Measurements from ENCODE around the gene SHC3. TPM values are rescaled to one million over a fixed set of nuclear protein-coding genes. Genes with fewer than 3 reads are reported as not detected.

Gene SHC3
- total RNA-seq, 2 experiments from 2014 or later: not detected

GRCh38 chr9:89178830-89179539, 367 bp upstream of the SHC3 start:
- Mint-ChIP-seq H3K36me3 (ENCODE audit: low read depth) (peaks cover 3% of the 10 kb centered on the region), H3K4me3 (no peak overlapping the region), H3K27me3 (peaks cover 69% of the 10 kb centered on the region), H3K4me1 (peaks cover 16% of the 10 kb centered on the region), H3K27ac (no peak overlapping the region), H3K9me3 (no peaks in the 10 kb centered on the region)
- DNase-seq: no peak
- ChIA-PET POLR2A (no interaction called here), CTCF (no interaction called here)

DNA sequence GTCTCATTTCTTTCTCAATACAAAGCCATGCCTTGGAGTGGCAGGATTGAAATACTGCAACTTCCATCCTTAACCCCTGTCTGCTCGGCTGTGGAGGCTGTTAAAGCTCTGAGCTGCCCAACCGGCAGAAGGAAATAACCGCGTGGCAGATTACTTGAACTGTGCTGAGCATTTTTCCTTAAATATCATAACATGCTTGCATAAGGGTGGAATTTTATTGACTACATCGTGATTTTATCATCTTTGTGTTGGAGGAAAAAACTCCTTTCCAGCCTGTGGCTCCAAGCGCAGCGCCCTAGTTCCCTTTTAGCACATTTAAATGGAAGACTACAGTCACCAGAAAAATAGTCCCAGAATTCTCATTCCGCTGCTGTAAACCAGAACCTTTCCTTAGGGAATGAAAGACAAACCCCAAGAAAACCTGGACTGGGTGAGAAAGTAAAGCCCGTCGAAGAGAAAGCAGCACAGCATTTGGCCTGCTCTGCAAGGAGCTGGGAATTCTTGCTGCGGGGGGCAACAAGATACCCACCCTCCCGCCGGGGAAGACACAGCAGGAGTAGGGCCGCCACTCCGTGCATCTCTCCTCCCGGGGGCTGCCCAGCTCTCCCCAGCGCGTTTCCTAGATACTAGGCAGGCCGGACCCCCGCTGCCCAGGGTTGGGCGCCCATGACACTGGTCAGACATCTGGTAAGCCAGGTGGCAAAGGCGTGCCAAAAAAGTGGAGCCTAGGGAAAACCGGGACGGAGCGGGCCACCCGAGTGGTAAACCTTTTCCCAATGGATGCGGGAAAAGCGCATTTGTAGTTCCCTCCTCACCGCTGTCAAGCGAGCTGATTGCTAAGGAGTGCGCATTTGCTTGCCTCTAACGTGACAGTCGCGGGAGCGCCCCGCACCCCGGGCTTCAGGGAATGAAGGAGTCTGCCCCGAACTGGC, 1.3 kb downstream of the SHC3 start:
- peaks cover 68% of the 10 kb centered on the region for H3K27me3 Mint-ChIP-seq
- CTCF ChIA-PET: no interaction called here

GRCh38 chr9:89175828-89176261, 2.8 kb downstream of the SHC3 start:
- Mint-ChIP-seq H3K36me3 (ENCODE audit: low read depth) (peaks cover 3% of the 10 kb centered on the region), H3K4me1 (peaks cover 16% of the 10 kb centered on the region), H3K27me3 (peaks cover 56% of the 10 kb centered on the region), H3K4me3 (no peak overlapping the region), H3K9me3 (no peaks in the 10 kb centered on the region), H3K27ac (no peak overlapping the region)
- ChIA-PET POLR2A (no interaction called here), CTCF (no interaction called here)
- no peak for DNase-seq

More for the DNA sequence above, 1.3 kb downstream of the SHC3 start:
- peaks cover 16% of the 10 kb centered on the region for H3K4me1 Mint-ChIP-seq
- H3K9me3 Mint-ChIP-seq: no peaks in the 10 kb centered on the region
- no peak for DNase-seq
- no peak overlapping the region for H3K4me3 Mint-ChIP-seq
- H3K36me3 Mint-ChIP-seq (ENCODE audit: low read depth): peaks cover 3% of the 10 kb centered on the region
- POLR2A ChIA-PET: no interaction called here
- H3K27ac Mint-ChIP-seq: no peak overlapping the region

- peaks cover 42% of the 10 kb centered on the region for H3K27me3 Mint-ChIP-seq
- peaks cover 6% of the 10 kb centered on the region for H3K4me1 Mint-ChIP-seq
- no peaks in the 10 kb centered on the region for H3K9me3 Mint-ChIP-seq
- ChIA-PET CTCF (no interaction called here), POLR2A (no interaction called here)
- no peak overlapping the region for H3K4me3 Mint-ChIP-seq
- H3K36me3 Mint-ChIP-seq (ENCODE audit: low read depth): peaks cover 3% of the 10 kb centered on the region
- DNase-seq: no peak
- H3K27ac Mint-ChIP-seq: no peak overlapping the region
Measured at GRCh38 chr9:89174291-89174690, 4.3 kb downstream of the SHC3 start.

GRCh38 chr9:89173072-89173471, 5.5 kb downstream of the SHC3 start:
- ChIA-PET CTCF (no interaction called here), POLR2A (no interaction called here)
- Mint-ChIP-seq H3K9me3 (no peaks in the 10 kb centered on the region), H3K4me1 (no peaks in the 10 kb centered on the region), H3K36me3 (ENCODE audit: low read depth) (no peaks in the 10 kb centered on the region), H3K27ac (no peak overlapping the region), H3K27me3 (peaks cover 32% of the 10 kb centered on the region), H3K4me3 (no peak overlapping the region)
- DNase-seq: no peak

DNA sequence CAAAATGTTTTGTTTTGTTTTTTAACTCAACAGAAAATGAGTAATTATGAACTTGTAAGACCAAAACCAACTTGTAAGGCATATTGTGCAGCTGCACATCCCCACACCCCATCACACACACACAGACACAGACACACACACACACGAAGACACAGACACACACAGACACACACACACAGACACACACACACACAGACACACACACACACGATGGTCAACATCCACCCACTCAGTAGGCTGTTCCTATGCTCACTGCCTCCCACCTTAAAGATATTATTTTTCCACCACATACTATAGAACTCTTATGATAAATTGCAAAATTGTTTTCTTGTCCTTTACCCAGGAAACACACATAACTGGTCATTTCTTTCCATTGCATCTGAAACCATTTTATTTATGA, 6.2 kb downstream of the SHC3 start:
- H3K4me3 Mint-ChIP-seq: no peak overlapping the region
- no peak for DNase-seq
- no peaks in the 10 kb centered on the region for H3K36me3 Mint-ChIP-seq (ENCODE audit: low read depth)
- no peak overlapping the region for H3K27ac Mint-ChIP-seq
- H3K9me3 Mint-ChIP-seq: no peaks in the 10 kb centered on the region
- H3K4me1 Mint-ChIP-seq: no peaks in the 10 kb centered on the region
- CTCF ChIA-PET: no interaction called here
- H3K27me3 Mint-ChIP-seq: peaks cover 29% of the 10 kb centered on the region
- POLR2A ChIA-PET: no interaction called here

DNA sequence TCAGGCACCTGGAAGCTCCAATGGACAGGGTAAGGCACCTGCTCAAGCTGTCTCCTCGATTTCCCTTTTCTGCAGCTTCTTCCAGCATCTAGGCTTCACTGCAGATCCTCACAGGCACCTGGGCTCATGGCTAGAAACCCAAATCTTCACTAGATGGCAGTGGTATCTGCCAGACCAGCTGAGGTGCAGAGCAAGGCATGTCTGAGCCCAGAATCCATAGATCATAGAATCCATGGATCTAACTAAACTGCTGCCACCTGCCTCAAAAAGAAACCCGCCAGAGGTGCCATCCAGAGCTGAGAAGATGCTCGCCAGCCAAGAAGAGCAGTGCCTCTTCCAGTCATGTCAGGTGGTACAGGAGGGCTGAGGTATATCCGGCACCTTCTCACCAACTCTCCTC, 6.9 kb downstream of the SHC3 start:
- peaks cover 22% of the 10 kb centered on the region for H3K27me3 Mint-ChIP-seq
- no peaks in the 10 kb centered on the region for H3K4me1 Mint-ChIP-seq
- no peak for DNase-seq
- H3K9me3 Mint-ChIP-seq: no peaks in the 10 kb centered on the region
- H3K36me3 Mint-ChIP-seq (ENCODE audit: low read depth): no peaks in the 10 kb centered on the region
- ChIA-PET POLR2A (no interaction called here), CTCF (no interaction called here)
- H3K27ac Mint-ChIP-seq: no peak overlapping the region
- no peak overlapping the region for H3K4me3 Mint-ChIP-seq

DNA sequence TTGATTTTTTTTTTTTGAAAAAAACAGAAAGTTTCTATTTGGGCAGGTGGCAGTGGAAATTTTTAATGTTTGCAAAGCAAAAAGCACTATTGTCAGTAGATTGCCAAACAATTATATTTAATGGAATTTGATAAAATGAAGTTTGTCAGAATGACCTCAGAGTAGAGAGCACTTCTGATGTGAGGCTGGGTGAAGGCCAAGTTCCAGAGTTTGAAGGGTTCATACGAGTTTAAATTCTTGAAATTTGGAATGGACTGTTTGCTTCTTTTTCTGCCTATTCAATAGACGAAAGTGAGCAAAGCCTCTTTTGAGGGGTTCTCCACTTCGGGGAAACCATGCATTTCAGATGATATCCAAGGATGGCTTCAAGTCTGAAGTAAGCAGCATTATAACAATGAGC, 7.4 kb downstream of the SHC3 start:
- H3K4me3 Mint-ChIP-seq: no peak overlapping the region
- ChIA-PET CTCF (no interaction called here), POLR2A (no interaction called here)
- H3K36me3 Mint-ChIP-seq (ENCODE audit: low read depth): no peaks in the 10 kb centered on the region
- no peaks in the 10 kb centered on the region for H3K9me3 Mint-ChIP-seq
- no peaks in the 10 kb centered on the region for H3K4me1 Mint-ChIP-seq
- no peak overlapping the region for H3K27ac Mint-ChIP-seq
- no peak for DNase-seq
- H3K27me3 Mint-ChIP-seq: peaks cover 19% of the 10 kb centered on the region

DNA sequence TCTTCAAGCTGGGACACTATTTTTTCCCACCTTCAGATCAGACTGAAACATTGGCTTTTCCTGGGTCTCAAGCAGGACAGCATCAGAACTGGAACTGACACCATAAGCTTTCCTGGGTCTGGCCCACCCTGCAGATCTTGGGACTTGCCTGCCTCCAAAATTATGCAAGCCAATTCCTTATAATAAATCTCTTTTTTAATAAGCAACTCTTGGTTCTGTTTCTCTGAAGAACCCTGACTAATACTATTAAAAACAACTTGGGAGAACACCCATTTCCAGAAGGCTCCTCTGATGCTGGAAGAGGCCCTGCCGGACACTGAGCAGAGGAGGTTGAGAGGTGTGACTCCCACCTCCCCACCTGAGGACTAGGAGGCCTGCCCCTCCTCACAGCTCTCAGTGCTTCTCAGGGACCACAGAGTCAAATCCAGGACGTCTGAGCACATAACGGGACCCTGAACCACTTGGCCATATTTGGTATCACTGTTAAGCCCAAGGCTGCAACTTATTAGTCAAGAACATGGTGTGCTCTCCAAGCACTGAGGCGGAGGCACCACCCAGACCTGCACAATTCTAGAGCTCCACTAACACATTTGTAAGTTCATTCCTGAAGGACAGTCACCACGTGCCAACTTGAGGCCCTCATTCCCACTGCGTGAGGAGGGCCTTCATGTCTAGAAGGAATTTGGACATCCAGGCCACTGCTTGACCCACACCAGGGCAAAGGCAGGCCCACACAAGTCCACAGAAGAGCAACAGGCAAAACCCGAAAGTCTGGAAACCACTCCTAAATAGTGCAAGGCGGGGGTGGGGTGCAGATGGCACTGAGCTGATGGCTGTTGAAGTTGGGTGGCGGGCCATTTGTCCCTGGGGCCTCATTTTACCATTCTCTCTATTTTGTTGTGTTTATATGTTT, 9.5 kb downstream of the SHC3 start:
- Mint-ChIP-seq H3K27ac (no peak overlapping the region), H3K4me1 (no peaks in the 10 kb centered on the region), H3K27me3 (peaks cover 19% of the 10 kb centered on the region), H3K36me3 (ENCODE audit: low read depth) (no peaks in the 10 kb centered on the region), H3K4me3 (no peak overlapping the region), H3K9me3 (no peaks in the 10 kb centered on the region)
- POLR2A ChIA-PET: no interaction called here
- no peak for DNase-seq
- CTCF ChIA-PET: no interaction called here

GRCh38 chr9:89167788-89168187, 10.8 kb downstream of the SHC3 start:
- Mint-ChIP-seq H3K36me3 (ENCODE audit: low read depth) (no peaks in the 10 kb centered on the region), H3K9me3 (no peaks in the 10 kb centered on the region), H3K27me3 (peaks cover 15% of the 10 kb centered on the region), H3K27ac (no peak overlapping the region), H3K4me3 (no peak overlapping the region), H3K4me1 (no peaks in the 10 kb centered on the region)
- ChIA-PET POLR2A (no interaction called here), CTCF (no interaction called here)
- no peak for DNase-seq

DNA sequence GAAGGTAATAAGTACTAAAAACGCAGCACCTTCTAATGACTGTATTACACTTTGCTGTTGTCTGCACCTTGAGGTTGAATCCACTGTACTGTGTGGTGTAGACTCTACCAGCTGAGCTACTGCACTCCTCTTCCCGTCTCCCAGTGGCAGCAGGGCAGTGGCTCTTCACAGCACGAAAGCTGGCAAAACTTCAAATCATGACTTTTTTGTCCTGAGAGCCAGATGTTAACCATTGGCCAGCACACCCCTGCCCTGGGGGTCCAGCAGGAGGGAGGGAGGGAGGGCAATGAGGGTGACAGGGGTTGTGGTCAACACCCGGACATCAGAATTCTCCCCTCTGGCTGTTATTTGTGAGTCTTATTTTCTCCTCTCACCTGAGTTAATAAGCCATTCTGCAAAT, 11.8 kb downstream of the SHC3 start:
- no peak for DNase-seq
- H3K9me3 Mint-ChIP-seq: no peaks in the 10 kb centered on the region
- CTCF ChIA-PET: no interaction called here
- no peaks in the 10 kb centered on the region for H3K4me1 Mint-ChIP-seq
- peaks cover 11% of the 10 kb centered on the region for H3K27me3 Mint-ChIP-seq
- H3K36me3 Mint-ChIP-seq (ENCODE audit: low read depth): no peaks in the 10 kb centered on the region
- no peak overlapping the region for H3K27ac Mint-ChIP-seq
- POLR2A ChIA-PET: no interaction called here
- no peak overlapping the region for H3K4me3 Mint-ChIP-seq

DNA sequence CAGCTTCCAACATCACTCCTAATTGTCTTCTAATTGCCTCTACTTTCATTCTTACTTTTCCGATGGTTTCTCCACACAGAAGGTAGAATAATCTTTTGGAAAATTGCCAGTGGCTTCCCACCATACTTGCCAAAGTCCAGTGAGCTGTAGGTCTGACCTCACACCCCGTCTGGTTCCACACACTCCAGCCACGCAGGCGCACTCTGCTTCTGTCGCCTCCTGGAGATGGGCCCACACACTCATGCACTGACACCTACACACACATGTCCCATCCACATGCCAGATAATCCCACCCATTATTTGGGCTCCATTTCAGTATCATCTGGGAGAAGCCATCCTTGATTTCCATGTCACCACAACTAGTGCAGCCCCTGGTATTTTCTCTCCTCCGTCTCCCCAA, 12.7 kb downstream of the SHC3 start:
- H3K9me3 Mint-ChIP-seq: no peaks in the 10 kb centered on the region
- CTCF ChIA-PET: no interaction called here
- H3K27ac Mint-ChIP-seq: no peak overlapping the region
- H3K27me3 Mint-ChIP-seq: peaks cover 15% of the 10 kb centered on the region
- H3K4me3 Mint-ChIP-seq: no peak overlapping the region
- H3K36me3 Mint-ChIP-seq (ENCODE audit: low read depth): no peaks in the 10 kb centered on the region
- POLR2A ChIA-PET: no interaction called here
- H3K4me1 Mint-ChIP-seq: no peaks in the 10 kb centered on the region
- no peak for DNase-seq

DNA sequence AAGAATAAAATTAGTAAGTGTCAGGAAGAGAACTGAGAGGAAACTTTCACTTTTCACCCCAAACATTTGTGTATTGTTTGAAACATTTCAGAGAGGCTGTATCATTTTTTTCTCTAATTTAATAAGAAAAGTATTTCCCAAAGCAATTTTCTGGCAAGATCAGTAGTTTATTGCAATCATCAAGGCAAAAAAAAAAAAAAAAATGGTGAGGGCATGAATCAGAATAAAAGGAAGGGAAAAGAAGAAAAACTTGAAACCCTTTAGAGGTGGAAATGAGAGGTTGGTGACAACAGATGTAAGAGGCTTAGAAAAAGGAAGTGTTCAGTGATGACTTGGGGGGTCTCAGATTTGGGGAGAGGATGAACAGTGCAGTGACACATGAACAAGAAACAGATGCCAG, 13.3 kb downstream of the SHC3 start:
- no peak overlapping the region for H3K27ac Mint-ChIP-seq
- H3K4me1 Mint-ChIP-seq: no peaks in the 10 kb centered on the region
- no peaks in the 10 kb centered on the region for H3K9me3 Mint-ChIP-seq
- no peak overlapping the region for H3K4me3 Mint-ChIP-seq
- CTCF ChIA-PET: no interaction called here
- POLR2A ChIA-PET: no interaction called here
- H3K27me3 Mint-ChIP-seq: peaks cover 15% of the 10 kb centered on the region
- H3K36me3 Mint-ChIP-seq (ENCODE audit: low read depth): no peaks in the 10 kb centered on the region
- DNase-seq: no peak
